IPS-18c (cell line): ENCODE data around the gene ERP44.
A peak's percentile ranks its signal among the peaks of the same experiment; 100 is the strongest.
"Not testable (repeated sequence)": the region's sequence is repeated elsewhere in the genome, so short reads cannot be mapped to it uniquely, and the experiment has no call there.

ENCODE experiments used
- H3K4me3 ChIP-seq: 2 replicates; pipeline ENCODE4 v1.7.0; 2013; ENCODE audit warnings: low read depth, mild to moderate bottlenecking, low read length, moderate library complexity; ENCODE audit not compliant: insufficient read depth
- H3K9me3 ChIP-seq: one replicate; pipeline ENCODE4 v1.6.1; 2013; ENCODE audit warnings: mild to moderate bottlenecking, low read length, moderate library complexity; ENCODE audit not compliant: control insufficient read depth, insufficient read depth

Gene ERP44

DNA sequence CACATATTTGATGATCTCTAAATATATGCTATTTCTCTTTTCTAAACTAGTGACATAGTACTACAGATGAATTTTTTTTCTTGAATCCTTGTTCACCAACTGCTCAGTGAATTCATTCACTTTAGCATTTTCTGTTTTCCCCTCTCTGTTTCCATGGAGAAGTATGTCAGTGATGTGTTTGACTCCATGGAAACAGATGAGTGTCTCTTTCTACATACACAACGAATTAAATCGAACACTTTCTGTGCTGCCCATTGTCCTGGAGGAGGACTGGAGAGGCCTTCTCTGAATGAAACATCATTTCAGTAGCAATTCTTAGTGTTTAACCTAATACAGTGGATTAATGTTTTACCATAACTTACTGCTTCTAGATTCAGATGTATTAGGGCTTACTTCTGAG lies 9.8 kb upstream of the ERP44 start:
- Histone ChIP-seq H3K4me3 (no peak overlapping the region), H3K9me3 (no peaks in the 10 kb centered on the region)

DNA sequence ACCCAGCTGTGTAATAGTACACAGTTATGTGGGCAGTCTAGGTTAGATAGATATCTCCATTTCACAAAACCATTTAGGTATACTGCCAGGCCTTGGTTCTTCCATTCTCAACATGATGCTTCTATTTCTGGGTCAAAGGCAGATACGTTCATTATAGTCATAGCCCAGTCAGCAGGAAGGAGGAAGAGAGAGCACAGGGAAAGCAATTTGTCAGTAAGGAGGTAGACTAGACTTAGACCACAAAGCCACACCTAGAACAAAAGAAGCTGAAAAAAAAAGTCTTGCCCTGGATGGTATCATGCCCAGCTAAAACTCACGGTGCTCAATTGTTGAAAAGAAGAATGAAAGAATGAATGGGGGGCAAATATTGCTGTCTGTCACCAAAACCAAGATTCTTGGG lies 7.8 kb upstream of the ERP44 start:
- no peak overlapping the region for H3K4me3 ChIP-seq

DNA sequence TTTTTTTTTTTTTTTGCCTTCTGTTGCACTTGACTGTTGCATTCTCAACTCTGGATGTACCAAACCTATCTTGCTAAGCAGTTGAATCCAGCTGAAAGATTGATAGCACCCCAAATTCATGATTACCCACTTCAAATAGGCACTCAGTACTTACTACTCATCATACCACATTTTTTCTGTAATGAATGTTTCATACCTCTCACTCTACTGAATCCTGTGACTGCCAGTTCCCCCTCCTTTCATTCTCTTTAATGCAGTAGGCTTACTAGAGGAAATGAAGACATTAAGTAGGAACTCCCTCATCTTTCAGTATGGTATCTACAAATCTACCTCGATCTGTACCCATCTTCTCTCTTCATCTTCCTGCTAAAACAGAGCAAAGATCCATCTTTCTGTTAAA lies 7.1 kb upstream of the ERP44 start:
- Histone ChIP-seq H3K9me3 (no peaks in the 10 kb centered on the region), H3K4me3 (no peak overlapping the region)

More for the DNA sequence above, 7.8 kb upstream of the ERP44 start:
- no peaks in the 10 kb centered on the region for H3K9me3 ChIP-seq

DNA sequence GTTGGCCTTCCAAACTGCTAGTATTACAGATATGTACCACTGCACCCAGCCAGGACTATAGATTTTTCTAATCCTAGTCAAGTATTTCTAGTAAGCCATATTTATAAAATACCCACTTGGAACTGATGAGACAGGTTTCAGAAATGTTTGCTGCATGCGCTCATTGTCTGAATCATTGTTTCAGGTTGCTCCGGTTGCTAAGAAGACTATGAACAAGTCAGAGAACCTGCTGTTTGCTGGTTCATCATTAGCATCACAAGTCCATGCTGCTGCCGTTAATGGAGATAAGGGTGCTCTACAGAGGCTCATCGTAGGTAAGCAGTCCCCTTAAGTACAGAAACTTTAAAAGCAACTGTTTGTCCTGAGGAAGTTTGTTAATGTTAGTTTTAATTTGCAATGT lies 5.5 kb upstream of the ERP44 start:
- H3K9me3 ChIP-seq: no peaks in the 10 kb centered on the region

DNA sequence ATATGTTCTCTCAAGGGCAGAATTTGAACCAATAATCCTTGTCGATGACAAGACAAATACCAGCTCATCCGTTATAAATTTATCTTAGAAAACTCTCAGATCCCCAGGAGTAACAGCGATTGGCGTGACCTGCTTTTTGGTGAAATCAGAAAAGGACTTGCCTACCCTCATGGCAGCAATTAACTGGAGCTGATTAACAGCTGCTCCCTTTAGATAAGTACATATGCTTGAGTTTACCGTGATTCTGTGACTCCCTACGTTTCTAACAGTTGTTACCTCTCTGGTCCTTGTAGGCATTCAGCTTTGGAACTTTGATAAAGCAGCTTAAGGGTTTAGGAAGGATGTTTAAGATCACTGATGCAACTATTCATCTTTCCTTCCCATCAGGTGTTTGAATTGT lies 2.8 kb upstream of the ERP44 start:
- no peak overlapping the region for H3K4me3 ChIP-seq
- no peaks in the 10 kb centered on the region for H3K9me3 ChIP-seq

More for the DNA sequence above, 5.5 kb upstream of the ERP44 start:
- H3K4me3 ChIP-seq: no peak overlapping the region

DNA sequence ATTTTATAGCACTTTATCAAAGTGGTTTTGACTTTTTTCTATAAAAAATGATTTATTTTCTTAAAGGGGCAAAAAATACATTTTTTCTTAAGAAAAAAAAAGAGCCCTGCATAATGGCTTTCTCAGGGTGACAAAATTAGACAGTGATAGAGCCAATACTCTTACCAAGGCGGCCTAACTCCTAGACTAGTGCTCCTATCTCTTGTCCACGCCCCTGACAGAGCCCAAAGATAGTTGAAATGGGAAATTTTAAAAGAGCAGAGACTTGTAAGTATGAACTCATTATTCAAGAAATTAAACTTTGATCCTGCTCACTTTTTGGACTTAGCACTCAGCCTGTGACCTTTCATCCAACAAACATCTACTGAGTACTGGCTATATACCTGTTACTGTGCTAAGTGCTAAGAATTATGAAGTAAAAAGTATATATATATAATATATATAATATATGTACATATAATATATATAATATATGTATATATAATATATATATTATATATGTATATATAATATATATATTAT lies 1.4 kb upstream of the ERP44 start:
- H3K9me3 ChIP-seq: no peaks in the 10 kb centered on the region
- no peak overlapping the region for H3K4me3 ChIP-seq

DNA sequence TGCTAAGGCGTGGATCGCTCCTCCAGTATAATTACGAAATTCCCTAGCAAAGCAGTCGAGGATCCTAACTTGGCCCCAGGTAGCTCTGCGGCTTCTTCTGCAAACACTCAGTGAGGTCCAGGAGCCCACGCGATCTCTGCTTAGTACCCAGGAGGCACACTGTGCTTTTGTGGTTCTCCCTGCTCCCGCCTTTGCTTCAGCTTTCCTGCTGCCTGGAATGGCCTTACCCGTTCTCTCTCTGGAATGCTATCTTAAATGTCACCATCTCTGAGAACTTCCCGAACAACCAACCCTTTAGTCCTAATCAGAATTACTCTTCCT lies 882 bp upstream of the ERP44 start:
- no peaks in the 10 kb centered on the region for H3K9me3 ChIP-seq
- peak overlapping the region; percentile 100; the same call in 1 of the 2 replicates for H3K4me3 ChIP-seq

DNA sequence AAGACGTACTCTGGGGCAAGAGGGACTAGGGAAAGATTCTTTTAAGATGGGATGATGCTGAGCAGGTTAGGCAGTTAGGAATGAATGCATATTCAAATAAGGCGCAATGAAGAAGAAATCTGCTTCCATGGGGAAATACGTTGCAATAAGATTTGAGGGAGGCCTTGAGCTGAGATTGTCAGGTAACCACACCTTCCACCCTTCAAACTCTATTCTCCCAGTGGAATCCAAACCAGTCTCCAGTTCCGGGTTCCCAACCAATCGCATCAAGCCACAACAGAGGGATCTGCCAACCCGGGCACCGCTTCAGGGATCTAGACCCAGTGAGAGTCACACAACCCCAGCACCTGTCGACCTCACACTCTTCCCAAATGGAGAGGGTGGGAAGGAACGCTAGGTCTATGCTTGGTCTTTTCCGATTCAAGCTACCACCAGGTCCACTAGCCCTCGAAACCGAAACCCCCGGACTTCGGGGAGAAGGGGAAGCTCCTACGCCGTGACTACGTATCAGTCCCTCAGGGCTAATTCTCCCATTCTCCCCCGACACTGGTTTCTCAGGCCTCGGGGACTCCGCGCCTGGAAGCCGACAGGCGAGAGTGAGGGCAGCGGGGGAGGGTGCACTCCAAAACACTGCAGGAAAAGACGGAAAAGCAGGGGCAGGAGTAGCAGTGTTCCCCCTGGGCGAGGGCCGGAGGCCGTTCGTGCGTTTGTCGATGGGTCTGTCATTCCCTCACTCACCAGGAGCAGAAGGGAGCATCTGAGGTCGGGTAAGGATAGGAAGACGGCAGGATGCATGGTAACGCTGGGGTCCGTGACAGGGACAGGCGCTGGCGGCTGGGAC lies 534 bp downstream of the ERP44 start:
- Histone ChIP-seq H3K9me3 (no peaks in the 10 kb centered on the region), H3K4me3 (peak overlapping the region; percentile 100)

DNA sequence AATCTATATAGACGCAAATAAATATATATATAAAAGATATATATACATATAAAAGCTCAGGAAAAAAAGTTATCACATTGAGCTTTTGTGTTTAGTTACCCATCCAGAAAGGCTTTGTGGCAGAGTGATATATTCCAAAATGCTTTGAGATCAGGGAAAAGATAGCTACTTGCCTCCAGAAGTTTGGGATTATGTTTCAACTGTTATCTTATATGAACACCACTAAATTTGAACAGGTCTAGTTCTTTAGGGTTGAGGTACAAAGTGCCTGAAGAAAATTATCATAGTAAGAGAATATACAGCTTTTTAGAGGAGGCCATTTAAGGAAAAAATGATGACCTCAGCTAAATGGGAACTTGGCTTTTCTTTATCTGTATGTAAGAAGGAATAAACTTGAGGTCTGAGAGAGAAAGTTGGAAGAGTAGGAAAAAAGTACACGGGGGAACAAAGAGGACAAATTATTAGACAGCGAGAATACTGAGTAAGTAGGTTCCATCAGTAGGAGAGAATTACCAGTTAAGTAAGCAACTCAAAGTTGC lies 2.4 kb downstream of the ERP44 start:
- H3K9me3 ChIP-seq: no peaks in the 10 kb centered on the region
- no peak overlapping the region for H3K4me3 ChIP-seq

DNA sequence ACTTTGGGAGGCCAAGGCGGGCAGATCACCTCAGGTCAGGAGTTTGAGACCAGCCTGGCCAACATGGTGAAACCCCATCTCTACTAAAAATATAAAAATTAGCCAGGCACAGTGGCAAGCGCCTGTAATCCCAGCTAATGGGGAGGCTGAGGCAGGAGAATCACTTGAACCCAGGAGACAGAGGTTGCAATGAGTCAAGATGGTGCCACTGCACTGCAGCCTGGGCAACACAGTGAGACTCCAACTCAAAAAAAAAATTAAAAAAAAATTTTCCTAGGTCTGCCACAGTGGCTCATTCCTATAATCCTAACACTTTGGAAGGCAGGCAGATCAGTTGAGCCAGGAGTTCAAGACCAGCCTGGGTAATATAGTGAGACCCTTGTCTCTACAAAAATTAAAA lies 4.4 kb downstream of the ERP44 start:
- not testable (repeated sequence) for H3K4me3 ChIP-seq

DNA sequence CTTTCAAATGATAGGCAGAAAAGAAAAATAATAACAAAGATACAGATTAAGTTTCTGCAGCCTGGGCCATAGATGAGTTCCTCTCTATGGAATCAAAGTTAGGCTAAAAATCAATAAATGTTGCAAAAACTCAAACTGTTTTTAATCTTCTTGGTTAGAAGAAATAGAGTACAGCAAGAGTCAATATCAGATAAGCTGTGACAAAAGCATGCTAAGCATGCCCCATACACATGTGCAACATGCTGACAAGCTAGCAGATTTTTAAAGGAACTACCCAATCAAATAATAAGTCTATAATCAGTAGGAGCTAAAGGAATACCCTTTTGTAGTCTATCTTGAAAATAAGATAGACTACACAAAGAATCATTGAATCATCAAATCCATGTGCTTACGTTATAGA lies 6.7 kb downstream of the ERP44 start:
- Histone ChIP-seq H3K9me3 (no peaks in the 10 kb centered on the region), H3K4me3 (no peak overlapping the region)

More for the DNA sequence above, 4.4 kb downstream of the ERP44 start:
- not testable (repeated sequence) for H3K9me3 ChIP-seq

DNA sequence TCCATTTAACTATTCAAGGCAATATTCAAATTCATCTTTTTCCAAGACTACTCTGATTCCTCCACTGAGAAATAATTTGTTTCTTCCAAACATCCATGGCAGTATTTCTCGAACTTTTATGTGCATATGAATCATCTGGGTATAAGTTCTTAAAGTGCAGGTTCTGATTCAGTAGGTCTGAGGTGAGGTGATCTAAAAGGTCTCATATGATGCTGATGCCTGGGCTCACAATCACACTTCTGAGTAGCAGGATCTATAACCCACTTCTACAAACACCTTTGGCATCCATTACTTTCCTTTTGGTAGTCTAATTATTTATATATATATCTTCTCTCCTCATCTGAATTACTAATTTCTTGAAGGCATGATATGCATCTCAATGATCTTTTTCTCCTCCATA lies 7.2 kb downstream of the ERP44 start:
- H3K4me3 ChIP-seq: no peak overlapping the region
- no peaks in the 10 kb centered on the region for H3K9me3 ChIP-seq

DNA sequence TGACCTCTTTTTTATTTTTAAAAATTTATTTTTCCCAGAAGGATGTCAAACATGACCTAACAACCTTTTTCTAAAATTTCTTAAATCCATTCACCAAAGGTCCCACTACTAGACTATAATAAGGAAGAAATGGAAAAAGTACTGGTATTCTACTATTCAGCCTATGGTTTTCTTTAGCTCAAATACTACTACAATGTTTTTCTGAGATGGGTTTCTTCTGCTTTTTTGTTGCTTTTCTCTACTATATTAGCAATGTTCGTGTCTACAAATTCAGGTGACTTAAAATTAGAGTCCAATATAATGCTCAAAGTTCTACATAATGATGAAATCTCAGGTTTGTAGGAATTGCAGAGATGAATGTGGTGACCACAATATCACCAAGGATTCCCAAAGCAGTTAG lies 7.9 kb downstream of the ERP44 start:
- Histone ChIP-seq H3K4me3 (no peak overlapping the region), H3K9me3 (no peaks in the 10 kb centered on the region)

DNA sequence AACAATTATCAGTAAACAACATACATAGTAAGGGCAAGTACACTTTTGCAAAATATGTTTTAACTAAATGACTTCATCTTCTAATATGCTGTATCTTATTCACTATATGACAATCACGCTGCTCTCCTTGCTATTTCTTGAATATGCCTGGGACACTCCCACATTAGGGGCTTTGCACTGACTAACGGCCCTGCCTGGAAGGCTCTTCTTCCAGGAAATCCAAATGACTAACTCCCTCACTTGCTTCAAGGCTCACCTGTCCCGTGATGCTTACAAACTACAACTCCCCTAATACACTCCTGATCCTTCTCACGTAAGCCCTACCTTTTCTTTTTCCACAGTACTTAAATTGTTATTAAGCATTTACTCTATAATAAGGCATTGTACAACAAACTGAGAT lies 10.6 kb downstream of the ERP44 start:
- Histone ChIP-seq H3K4me3 (no peak overlapping the region), H3K9me3 (no peaks in the 10 kb centered on the region)

DNA sequence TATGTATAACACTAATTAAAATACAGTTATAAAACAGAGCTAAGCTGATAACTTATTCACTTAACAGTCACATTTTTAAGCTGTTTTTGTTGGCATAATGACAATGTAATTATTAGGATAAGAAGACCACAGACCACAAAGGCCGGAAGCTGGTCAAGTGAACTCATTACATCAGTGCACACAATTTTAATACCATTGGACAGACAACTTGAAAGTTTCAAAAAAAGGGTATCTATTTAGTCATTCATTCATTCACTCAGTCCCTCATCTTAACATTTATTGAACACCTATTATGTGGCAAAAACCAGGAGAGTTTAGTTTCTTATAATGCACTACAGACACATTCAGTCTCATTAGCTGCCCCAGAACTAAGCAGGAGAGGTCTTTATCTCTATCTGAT lies 11.6 kb downstream of the ERP44 start:
- Histone ChIP-seq H3K9me3 (no peaks in the 10 kb centered on the region), H3K4me3 (no peak overlapping the region)

DNA sequence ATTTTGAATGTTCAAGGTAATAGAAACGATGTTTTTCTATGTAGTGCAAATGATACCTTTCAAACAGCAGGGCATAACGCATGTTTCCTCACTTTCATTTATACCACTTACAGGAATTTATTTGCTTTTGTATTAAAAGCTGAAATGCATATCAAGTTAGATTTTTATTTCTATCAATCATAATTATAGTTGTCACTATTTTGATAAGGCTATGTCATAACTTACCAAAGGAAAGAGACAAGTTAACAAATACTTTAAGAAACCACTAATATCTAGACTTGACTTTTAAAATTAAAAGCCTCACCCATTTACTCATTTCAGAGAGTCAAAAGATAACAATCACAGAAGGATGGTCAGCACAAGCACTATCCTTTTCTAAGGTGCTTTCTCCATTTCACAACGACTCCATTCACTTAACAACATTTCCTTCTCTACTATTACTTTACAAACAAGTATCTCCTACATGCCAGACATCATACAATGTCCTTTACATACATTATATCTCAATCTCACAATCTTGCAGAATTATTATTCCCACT lies 12.6 kb downstream of the ERP44 start:
- H3K4me3 ChIP-seq: no peak overlapping the region
- H3K9me3 ChIP-seq: no peaks in the 10 kb centered on the region

DNA sequence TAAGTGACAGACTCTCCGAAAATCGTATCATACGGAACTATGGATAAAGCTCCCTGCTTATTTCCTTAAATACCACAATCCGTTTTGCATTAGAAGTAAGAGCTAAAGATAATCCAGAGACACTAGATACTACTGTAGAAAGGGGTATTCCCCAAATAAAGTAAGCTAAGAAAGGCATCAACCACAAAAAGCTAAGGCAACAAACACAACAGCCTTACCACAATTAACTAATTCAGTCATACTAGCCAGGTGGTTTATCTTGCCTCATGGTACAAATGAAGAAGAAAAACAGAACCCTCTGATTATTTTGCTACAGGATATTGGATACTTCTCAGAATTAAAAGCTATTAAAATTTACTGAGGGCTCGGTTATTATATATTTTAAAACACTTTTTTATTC lies 14.1 kb downstream of the ERP44 start:
- Histone ChIP-seq H3K4me3 (no peak overlapping the region), H3K9me3 (no peaks in the 10 kb centered on the region)

DNA sequence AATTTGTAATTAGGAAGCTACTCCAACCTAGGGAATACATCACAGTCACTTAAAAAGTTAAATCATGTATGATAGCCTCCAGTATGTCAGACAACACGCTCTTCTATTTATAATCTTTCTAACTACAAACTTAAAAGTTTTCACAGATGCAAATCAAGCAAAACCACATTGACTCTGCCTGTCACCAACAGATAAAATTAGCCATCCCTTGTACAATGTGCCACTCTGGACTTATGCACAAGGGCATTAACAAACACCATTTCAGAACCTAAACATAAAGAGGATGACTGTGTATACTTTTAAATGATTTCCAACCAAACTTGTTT lies 14.7 kb downstream of the ERP44 start:
- Histone ChIP-seq H3K9me3 (no peaks in the 10 kb centered on the region), H3K4me3 (no peak overlapping the region)
